Measurements from ENCODE around the gene VASH1.

Gene VASH1

DNA sequence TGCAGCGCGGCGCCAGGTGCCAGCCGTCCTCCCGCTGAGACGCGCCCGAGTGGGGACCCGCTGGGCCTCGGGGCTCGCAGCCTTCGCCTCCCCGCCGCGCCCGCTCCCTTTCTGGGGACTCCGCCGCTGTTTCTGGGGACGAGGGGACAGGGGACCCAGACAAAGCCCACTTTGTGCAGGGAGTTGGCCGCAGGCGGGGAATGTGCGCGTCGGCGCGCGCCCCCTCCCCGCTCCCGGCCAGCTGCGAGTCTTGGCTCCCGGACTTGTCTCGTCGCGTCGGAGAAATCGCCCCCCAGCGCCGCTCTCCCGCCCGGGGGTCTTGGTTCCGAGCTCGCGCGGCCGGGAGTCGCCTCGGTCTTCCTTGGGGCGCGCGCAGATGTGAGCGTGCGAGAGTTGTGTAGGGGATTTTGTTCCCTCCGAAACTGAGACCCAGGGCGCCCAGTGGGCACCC is 717 bp downstream of the VASH1 start:
- no peak overlapping the region for H3K27ac Mint-ChIP-seq
- no peaks in the 10 kb centered on the region for H3K9me3 Mint-ChIP-seq
- peaks cover 41% of the 10 kb centered on the region for H3K27me3 Mint-ChIP-seq
- peak overlapping the region; percentile 80 for H3K4me3 Mint-ChIP-seq
- peaks cover 12% of the 10 kb centered on the region for H3K4me1 Mint-ChIP-seq (ENCODE audit: low read depth)
- H3K36me3 Mint-ChIP-seq (ENCODE audit: low read depth): no peaks in the 10 kb centered on the region

DNA sequence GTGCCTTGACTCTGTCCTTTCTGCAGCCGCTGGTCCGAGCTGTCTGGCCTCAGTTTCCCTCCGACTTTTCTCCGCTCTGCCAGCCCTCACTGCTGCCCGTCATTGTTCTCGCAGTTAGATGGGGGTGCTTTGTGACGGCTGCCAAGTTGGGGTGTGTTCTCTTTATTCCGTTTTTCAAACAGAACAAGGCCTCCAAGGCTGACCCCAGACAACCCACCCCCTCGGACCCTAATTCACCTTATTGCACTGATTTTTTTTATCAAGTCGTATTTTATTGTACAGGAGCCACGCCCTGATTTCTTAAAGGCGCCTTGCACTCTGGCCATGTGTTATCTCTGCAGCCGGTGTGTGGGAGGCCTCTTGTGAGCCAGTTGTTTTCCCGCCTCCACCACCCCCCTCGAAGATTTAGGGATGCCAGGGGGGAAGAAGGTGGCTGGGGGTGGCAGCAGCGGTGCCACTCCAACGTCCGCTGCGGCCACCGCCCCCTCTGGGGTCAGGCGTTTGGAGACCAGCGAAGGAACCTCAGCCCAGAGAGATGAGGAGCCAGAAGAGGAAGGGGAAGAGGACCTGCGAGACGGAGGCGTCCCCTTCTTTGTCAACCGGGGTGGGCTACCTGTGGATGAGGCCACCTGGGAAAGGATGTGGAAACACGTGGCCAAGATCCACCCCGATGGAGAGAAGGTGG is 1.3 kb downstream of the VASH1 start:
- Mint-ChIP-seq H3K36me3 (ENCODE audit: low read depth) (no peaks in the 10 kb centered on the region), H3K27me3 (peaks cover 41% of the 10 kb centered on the region), H3K4me1 (ENCODE audit: low read depth) (peaks cover 12% of the 10 kb centered on the region), H3K4me3 (peak overlapping the region; percentile 80), H3K27ac (no peak overlapping the region), H3K9me3 (no peaks in the 10 kb centered on the region)

DNA sequence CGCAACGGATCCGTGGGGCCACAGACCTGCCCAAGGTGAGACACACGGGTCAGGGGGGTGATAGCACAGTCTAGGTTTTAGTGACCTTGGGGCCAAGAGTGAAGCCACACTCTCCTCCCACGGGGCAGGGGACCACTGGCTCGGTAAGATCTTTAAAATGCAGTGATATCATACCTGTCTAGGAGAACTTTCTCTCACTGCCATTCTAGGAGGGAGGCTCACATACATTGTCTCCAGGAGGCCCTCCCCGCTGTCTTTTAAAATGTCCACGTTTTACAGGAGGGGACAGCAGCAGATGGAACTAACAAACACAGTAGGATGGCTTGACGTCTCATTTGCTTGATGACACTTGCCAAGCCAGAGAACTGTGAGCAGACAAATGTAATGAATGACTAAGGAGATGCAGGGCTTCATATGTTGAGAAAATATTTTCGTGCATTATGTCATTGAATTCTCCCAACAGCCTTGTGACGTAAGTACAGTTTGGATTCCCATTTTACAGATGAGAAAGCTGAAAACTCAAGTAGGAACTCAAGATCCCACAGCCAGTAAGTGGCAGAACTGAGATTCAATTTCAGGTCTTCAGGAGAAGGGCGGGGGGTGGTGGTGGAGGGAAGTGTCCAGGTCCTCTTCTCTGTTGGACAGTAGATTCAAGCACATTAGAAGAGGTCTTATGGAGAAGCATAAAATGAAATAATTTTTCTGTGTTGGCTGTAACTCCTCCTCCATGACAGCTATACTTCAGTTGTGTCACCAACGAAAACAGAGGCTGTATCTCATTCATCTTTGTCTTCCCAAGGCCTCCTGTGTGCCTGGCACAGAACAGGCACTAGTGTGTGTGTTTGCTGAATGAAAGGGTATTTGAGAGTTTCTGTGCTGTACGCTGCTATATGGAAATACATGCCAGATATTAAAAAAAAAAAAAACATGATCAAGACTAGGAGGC is 2.1 kb downstream of the VASH1 start:
- no peak overlapping the region for H3K27ac Mint-ChIP-seq
- no peaks in the 10 kb centered on the region for H3K9me3 Mint-ChIP-seq
- peaks cover 36% of the 10 kb centered on the region for H3K27me3 Mint-ChIP-seq
- no peak overlapping the region for H3K4me3 Mint-ChIP-seq
- H3K4me1 Mint-ChIP-seq (ENCODE audit: low read depth): peaks cover 17% of the 10 kb centered on the region
- H3K36me3 Mint-ChIP-seq (ENCODE audit: low read depth): no peaks in the 10 kb centered on the region

DNA sequence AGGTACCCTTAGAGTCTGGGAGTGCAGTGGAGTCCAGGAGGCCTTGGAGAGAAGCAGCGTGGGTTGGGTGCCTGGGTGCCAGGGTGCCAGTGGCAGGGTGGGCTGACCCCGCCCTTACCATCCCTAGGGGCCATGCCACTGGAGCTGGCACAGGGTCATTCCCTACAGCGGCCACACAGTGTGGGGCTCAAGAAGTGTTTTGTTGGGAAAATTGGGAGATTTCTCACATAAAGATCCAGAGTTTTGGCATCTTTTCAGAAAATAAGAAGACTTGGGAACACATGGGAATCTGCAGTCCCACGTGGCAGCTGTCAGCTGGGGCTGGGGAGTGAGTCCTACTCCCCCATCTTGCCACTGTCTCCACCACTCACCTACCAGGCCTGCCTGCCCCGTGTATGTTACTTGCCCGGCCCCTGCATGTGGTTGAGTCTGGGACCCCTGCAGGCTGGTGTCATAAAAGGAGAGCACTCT is 4.2 kb downstream of the VASH1 start:
- Mint-ChIP-seq H3K36me3 (ENCODE audit: low read depth) (no peaks in the 10 kb centered on the region), H3K4me1 (ENCODE audit: low read depth) (peaks cover 27% of the 10 kb centered on the region), H3K27ac (no peak overlapping the region), H3K27me3 (peaks cover 29% of the 10 kb centered on the region), H3K4me3 (no peak overlapping the region), H3K9me3 (no peaks in the 10 kb centered on the region)

DNA sequence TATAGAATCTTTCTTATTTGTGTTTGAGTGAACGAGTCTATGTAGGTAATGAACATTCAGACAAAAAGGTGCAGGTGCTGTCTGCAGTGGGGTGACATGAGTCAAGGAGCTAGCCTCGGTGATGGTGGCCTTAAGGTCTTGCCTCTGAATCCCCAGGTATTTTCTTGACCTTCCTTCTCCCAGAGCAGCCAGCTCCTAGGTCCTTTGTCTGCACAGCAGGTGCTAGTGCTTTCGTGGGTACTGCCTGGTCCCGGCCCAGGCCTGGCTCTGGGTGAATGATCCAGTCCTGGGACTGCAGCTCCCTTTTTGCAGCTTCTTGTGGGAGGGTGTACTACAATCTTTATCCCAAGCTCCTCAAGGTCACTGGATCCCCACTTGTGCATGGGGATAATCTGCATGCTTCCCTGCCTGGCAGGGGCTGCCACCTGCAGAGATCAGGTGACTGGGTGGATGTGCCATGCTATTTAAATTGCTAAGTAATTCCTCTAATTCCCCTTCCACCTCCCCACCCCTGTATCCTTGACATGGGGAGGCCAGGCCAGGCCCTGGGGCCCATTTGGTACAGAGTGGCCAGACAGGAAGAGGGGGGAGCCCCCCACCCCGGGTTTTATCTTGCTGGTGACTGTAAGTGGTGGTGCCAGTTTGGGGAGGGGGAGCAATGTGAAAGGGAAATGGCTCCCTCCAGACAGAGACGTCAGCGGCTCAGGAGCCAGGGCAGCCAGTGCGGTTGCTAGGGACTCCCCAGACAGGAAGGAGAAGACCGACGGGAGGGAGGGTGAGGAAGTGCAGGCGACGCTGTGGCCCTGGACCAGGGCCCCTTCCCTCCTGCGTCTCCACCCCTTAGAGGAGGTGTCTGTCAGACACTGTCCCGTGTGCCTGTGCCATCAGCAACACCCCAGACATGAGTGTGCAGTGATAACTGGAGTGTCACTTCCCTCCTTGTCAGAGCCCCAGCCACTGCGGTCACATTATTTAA is 6.7 kb downstream of the VASH1 start:
- Mint-ChIP-seq H3K27ac (peak overlapping the region; percentile 70), H3K27me3 (peaks cover 16% of the 10 kb centered on the region), H3K4me3 (peak overlapping the region; percentile 32), H3K4me1 (ENCODE audit: low read depth) (peaks cover 22% of the 10 kb centered on the region), H3K36me3 (ENCODE audit: low read depth) (no peaks in the 10 kb centered on the region), H3K9me3 (no peaks in the 10 kb centered on the region)

DNA sequence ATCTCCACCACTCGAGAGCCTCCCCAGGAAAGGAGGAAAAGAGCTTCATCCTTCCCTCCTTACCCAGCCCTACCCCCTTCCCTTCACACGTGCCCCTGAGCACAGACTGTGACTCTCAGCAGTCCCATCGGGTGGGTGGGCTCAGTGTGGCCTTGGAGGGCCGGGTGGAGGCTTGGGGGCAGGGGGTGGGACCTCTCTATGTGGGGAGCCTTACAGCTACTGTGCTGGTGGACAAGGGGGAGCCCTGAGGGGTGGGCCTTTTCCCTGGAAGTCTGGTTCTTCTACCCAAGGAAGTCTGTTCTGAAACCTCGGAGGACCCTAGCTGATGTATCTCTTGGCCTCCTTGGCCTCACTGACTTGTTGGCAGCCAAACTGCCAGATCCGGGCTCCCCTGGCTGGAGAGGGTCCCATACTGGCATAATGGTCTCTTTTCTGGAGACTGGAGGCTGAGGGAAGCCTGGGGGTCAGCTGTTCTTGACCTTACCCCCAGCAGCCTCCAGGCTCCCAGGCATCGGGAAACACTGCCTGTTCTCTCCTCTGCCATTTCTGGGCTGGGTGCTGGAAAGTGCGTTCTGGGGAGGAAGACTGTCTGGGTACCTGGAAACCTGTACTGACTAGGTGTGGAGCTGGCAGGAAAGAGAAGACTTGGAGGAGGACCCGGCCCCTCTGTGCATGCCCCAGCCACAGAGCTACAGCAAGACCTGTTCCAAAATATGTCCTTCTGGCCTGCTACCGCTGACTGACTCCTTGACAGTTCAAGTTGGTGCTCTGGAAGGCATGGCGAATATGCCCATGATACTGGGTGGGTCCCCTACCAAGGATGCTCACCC is 7.6 kb downstream of the VASH1 start:
- H3K27me3 Mint-ChIP-seq: peaks cover 7% of the 10 kb centered on the region

DNA sequence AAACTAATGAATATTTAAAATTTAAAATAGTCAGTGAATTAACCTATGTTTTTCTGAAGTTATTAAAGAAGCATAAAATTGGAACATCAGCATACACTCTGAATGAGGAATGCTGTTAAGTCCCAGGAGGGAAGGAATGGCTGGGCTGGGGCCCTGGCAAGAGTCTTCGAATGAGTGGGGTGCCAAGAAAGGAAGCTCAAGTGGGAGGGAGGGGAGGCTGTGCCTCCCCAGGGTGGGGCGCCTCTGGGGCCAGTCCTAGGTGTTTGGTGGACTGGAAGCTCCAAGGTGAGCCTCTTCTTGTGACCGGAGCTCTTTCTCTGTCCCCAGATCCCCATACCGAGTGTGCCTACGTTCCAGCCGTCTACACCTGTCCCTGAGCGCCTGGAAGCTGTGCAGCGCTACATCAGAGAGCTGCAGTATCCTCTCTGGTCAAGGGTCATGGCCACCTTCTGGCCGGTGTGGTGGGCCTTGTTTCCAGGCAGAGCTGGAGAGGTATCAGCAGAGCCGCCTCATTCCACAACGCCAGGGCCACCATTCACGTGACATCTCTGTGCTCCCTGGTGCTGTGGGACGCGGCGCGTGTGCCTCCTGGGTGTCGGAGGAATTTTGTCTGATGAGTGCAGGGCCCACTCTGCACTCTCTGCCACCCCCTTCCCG is 8.5 kb downstream of the VASH1 start:
- Mint-ChIP-seq H3K36me3 (ENCODE audit: low read depth) (no peaks in the 10 kb centered on the region), H3K27ac (no peak overlapping the region), H3K4me3 (no peak overlapping the region)

More for the DNA sequence above, 7.6 kb downstream of the VASH1 start:
- Mint-ChIP-seq H3K9me3 (no peaks in the 10 kb centered on the region), H3K4me1 (ENCODE audit: low read depth) (peaks cover 31% of the 10 kb centered on the region), H3K27ac (peak overlapping the region; percentile 70), H3K4me3 (no peak overlapping the region), H3K36me3 (ENCODE audit: low read depth) (no peaks in the 10 kb centered on the region)

DNA sequence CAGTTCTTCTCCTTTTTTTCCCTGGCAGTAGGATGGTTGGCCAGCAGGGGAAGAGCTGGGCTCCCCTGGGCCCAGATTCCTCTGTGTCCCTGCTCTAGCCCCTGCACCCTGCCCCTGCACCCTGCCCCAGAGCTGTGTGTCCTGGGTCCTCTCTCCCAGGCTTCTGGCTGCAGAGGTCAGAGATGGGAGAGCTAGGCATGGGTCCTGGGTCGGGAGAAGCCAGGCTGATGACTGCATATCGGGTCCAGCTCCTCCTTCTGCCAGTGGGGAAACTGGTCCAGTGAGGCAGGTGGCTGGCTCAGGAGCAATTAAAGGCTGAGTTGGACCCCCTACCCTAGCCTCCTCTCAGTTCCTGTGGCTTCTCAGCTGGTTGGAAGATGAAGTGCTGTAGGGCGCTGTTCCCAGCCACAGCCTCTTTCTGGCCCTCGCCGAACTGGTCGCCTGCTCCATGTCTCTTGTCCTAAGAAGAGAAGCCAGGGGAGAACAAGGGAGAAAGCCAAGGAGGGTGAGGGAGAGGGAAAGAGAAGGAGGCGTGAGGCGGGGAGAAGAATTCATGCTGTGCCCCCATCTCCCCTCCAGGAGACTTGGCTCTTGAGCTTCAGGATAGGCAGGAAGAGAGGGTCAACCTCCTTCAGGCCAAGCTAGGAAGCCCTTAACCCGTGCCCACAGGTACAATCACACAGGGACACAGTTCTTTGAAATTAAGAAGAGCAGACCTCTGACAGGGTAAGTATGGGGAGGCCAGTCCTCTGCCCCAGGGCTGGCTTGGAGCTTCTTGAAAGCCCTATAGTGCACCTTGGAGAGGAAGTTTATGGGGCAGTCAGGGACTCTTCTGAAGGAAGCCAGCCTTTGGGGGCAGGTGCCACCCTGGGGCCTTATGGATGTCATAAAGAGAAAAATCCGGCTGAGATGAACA is 9.5 kb downstream of the VASH1 start:
- no peak overlapping the region for H3K4me3 Mint-ChIP-seq
- H3K27me3 Mint-ChIP-seq: no peaks in the 10 kb centered on the region
- H3K27ac Mint-ChIP-seq: no peak overlapping the region
- peaks cover 32% of the 10 kb centered on the region for H3K4me1 Mint-ChIP-seq (ENCODE audit: low read depth)
- no peaks in the 10 kb centered on the region for H3K36me3 Mint-ChIP-seq (ENCODE audit: low read depth)
- H3K9me3 Mint-ChIP-seq: no peaks in the 10 kb centered on the region

More for the DNA sequence above, 8.5 kb downstream of the VASH1 start:
- H3K9me3 Mint-ChIP-seq: no peaks in the 10 kb centered on the region
- peaks cover 32% of the 10 kb centered on the region for H3K4me1 Mint-ChIP-seq (ENCODE audit: low read depth)
- H3K27me3 Mint-ChIP-seq: no peaks in the 10 kb centered on the region

DNA sequence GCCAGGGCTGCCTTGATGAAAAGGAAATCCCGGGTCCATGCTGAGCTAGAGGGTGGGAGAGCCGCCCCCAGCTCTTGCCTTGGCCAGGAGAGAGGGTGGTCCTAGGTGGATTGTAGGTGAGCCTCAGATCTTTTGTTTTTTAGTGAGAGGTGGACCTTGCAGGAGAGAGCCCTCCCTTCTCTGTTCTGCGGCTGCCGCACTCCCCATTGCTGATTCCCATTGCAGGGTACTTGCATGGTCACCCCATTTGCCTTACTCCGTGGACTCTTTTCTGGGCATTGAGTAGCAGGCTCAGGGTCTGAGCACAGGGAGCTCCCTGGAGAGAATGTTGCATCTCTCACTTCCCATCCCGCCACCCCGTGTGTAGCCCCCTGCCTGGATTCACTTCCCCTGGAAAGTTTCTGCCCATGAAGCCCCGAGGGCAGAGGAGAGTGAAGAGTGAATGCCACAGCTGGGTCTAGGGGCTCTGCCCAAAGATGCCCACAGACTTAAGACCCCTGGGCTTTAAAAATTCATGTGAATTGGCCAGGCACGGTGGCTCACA is 10.2 kb downstream of the VASH1 start:
- no peak overlapping the region for H3K4me3 Mint-ChIP-seq
- no peaks in the 10 kb centered on the region for H3K36me3 Mint-ChIP-seq (ENCODE audit: low read depth)
- no peak overlapping the region for H3K27ac Mint-ChIP-seq
- H3K9me3 Mint-ChIP-seq: no peaks in the 10 kb centered on the region
- no peaks in the 10 kb centered on the region for H3K27me3 Mint-ChIP-seq
- H3K4me1 Mint-ChIP-seq (ENCODE audit: low read depth): peaks cover 32% of the 10 kb centered on the region

DNA sequence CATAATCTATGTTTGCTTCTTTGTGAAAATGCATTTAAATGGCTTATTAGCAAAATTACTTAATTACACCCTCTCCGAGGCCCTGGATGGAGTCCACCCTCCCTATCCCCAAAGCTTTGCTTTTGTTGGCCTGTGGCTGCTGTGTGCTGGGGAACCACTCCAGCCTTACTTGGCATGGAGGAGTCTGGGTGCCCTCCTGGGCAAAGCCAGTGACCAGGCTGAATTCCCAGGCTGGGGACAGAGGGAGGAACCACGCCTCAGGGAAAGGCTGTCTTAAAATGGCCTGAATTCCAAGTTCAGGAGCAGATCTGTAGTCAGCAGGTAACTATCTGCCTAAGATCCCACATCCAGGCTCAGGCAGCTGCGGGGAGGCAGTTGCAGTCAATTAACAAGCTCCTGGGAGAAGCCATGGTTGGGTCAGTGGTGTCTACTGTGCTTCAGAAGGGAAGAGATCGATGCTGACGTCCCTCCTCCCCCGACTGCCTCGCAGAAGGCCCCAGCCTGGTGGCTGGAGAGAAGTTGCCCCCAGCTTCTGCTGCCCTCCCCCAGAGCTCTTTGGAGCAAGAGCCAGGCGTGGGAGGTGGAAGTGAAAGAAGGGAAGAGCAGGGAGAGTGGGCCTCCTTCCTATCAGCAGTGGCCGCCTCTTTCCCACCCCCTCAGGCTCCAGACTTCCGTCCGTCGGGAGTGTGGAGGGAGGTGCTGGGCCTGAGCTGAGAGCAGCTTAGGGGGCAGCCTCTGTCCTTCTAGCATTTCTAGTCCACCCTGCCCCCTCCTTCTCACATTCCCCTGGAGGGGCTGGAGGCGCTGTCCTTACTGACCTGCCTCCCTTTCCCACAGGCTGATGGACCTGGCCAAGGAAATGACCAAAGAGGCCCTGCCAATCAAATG is 11.3 kb downstream of the VASH1 start:
- no peaks in the 10 kb centered on the region for H3K36me3 Mint-ChIP-seq (ENCODE audit: low read depth)
- no peak overlapping the region for H3K27ac Mint-ChIP-seq
- no peak overlapping the region for H3K4me3 Mint-ChIP-seq
- no peaks in the 10 kb centered on the region for H3K27me3 Mint-ChIP-seq
- H3K9me3 Mint-ChIP-seq: no peaks in the 10 kb centered on the region
- H3K4me1 Mint-ChIP-seq (ENCODE audit: low read depth): peaks cover 32% of the 10 kb centered on the region

DNA sequence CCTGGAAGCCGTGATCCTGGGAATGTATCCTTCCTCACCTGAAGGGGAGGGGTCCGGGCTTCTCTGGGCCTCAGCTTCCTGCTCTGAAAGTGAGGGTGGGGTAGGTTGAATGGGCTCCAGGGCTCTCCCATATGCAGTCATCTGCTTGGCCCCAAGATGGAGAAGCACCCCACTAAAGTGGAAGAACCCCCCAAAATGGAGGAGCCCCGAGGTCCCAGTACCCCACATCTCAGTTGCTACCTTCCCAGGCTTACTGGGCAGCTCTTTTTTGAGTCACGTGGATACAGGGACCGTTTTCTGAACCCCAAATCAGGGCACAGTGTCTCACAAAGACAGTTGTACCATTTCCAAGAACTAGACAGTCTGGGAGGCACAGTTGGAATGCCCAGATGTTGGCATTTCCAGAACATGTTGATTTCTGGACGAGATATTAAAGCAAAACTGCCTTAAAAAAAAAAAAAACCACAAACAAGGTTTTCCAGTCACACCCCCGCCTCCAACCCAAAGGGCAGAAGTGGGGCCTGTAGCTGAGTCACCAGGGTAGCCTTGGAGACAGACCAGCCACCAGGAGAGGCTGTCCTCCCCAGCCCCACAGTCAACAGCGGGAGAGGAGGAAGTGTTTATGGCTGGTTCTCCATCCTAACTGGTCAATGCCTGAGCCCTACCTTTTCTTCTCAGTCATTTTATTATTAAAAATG is 12.1 kb downstream of the VASH1 start:
- Mint-ChIP-seq H3K9me3 (no peaks in the 10 kb centered on the region), H3K4me3 (no peak overlapping the region), H3K27ac (no peak overlapping the region), H3K36me3 (ENCODE audit: low read depth) (no peaks in the 10 kb centered on the region), H3K4me1 (ENCODE audit: low read depth) (peaks cover 28% of the 10 kb centered on the region), H3K27me3 (no peaks in the 10 kb centered on the region)

Data from stimulated activated naive CD8-positive, alpha-beta T cell treated with anti-CD3 and anti-CD28 coated beads, Interleukin-15, Interleukin-2, amounts not matched to agents 100 ng/mL and 50 ng/mL, for 24 hours (primary cell).